B cell (primary cell): ENCODE data around the gene SEMA4C. TPM values are rescaled to one million over a fixed set of nuclear protein-coding genes. Genes with fewer than 3 reads are reported as not detected.

Experiments used
- ATAC-seq: fragments of 200-7000 bp; cut with Tn5 transposase; one replicate; pipeline ENCODE4 v1.10.0; 2021; ENCODE audit warnings: low read depth, mild to moderate bottlenecking, moderate number of reproducible peaks, moderate library complexity
- CTCF ChIA-PET: fragments of 350-600 bp; sonication (Branson Sonifier 250); formaldehyde crosslinking; loops from one replicate; lab custom pipeline; 2021; ENCODE audit warnings: antibody characterized with exemption, inconsistent platforms; lab: Charles Lee
- POLR2A ChIA-PET: fragments of 350-600 bp; sonication (Branson Sonifier 250); formaldehyde crosslinking; loops from one replicate; lab custom pipeline; 2021; ENCODE audit warnings: antibody characterized with exemption; lab: Charles Lee
- DNase-seq: peaks from one replicate; pipeline ENCODE4 v3.0.0; 2013
- H2AFZ ChIP-seq: 2 replicates; pipeline ENCODE4 v1.6.1; 2012; ENCODE audit warnings: mild to moderate bottlenecking, low read depth, low read length; ENCODE audit not compliant: insufficient read depth, poor library complexity, severe bottlenecking
- H3K27ac ChIP-seq, 2 donors: 1 replicate in 1 of 2; 2 replicates in 1 of 2; pipeline ENCODE4 v1.5.1; 2012 to 2013; ENCODE audit warnings: low read length in 2 of 2, mild to moderate bottlenecking in 2 of 2, moderate library complexity in 1 of 2
- H3K27me3 ChIP-seq, 4 experiments: fragments of 200-600 bp in 1 of 4; sonication (generic) in 1 of 4; replicated peaks in 1 of 4; 1 replicate in 2 of 4; 2 replicates in 2 of 4; pipeline versions ENCODE4 v1.6.1 to v1.7.0; 2013 to 2016; ENCODE audit warnings: low read length in 3 of 4, mild to moderate bottlenecking in 2 of 4, mixed read lengths in 1 of 4, moderate library complexity in 1 of 4; ENCODE audit not compliant: insufficient read depth in 4 of 4, control insufficient read depth in 3 of 4; ENCODE audit errors: control extremely low read depth in 1 of 4
- H3K36me3 ChIP-seq, 2 experiments: replicated peaks in 1 of 2; 1 replicate in 1 of 2; 2 replicates in 1 of 2; pipeline versions ENCODE4 v1.6.1 to v1.7.1; 2013; ENCODE audit warnings: low read length in 1 of 2; ENCODE audit not compliant: insufficient read depth in 2 of 2, control insufficient read depth in 1 of 2; ENCODE audit errors: control extremely low read depth in 1 of 2, extremely low read depth in 1 of 2
- H3K4me1 ChIP-seq, 2 donors: fragments of 200-600 bp in 1 of 2; sonication (generic) in 1 of 2; 1 replicate in 1 of 2; 2 replicates in 1 of 2; pipeline versions ENCODE4 v1.5.1 to v1.6.1; 2013 to 2017; ENCODE audit warnings: low read length in 2 of 2; ENCODE audit not compliant: control insufficient read depth in 2 of 2, insufficient read depth in 2 of 2
- H3K4me2 ChIP-seq: replicated peaks from 2 replicates; pipeline ENCODE3; 2012; ENCODE audit warnings: mild to moderate bottlenecking, low read depth, low read length; ENCODE audit not compliant: poor library complexity, severe bottlenecking
- H3K4me3 ChIP-seq, 5 experiments: fragments of 200-600 bp in 1 of 5; sonication (generic) in 1 of 5; 1 replicate in 3 of 5; 2 replicates in 2 of 5; pipeline versions ENCODE4 v1.5.1 to v1.7.0; 2011 to 2016; ENCODE audit warnings: low read length in 4 of 5, mild to moderate bottlenecking in 4 of 5, low read depth in 2 of 5, control low read depth in 1 of 5, moderate library complexity in 1 of 5; ENCODE audit not compliant: insufficient read depth in 1 of 5; ENCODE audit errors: control extremely low read depth in 1 of 5, extremely low read depth in 1 of 5
- H3K79me2 ChIP-seq: fragments of 200-600 bp; sonication (generic); one replicate; pipeline ENCODE4 v1.6.0; 2016; ENCODE audit warnings: low read length; ENCODE audit not compliant: control insufficient read depth, insufficient read depth
- H3K9ac ChIP-seq: fragments of 200-600 bp; sonication (generic); 2 replicates; pipeline ENCODE4 v1.6.1; 2017; ENCODE audit warnings: mild to moderate bottlenecking, low read length, moderate library complexity
- H3K9me3 ChIP-seq, 3 donors: one replicate each; pipeline versions ENCODE4 v1.6.1 to v1.7.1; 2013; ENCODE audit warnings: low read length in 2 of 3; ENCODE audit not compliant: control insufficient read depth in 2 of 3, insufficient read depth in 1 of 3; ENCODE audit errors: control extremely low read depth in 1 of 3
- H4K20me1 ChIP-seq: 2 replicates; pipeline ENCODE4 v1.6.0; 2012; ENCODE audit warnings: mild to moderate bottlenecking, low read length; ENCODE audit not compliant: insufficient read depth, control insufficient read depth, poor library complexity, severe bottlenecking
- H3K27ac Mint-ChIP-seq: one replicate; pipeline ENCODE4 v1.8.0; 2021; ENCODE audit warnings: mixed read lengths
- H3K27me3 Mint-ChIP-seq: one replicate; pipeline ENCODE4 v1.8.0; 2021; ENCODE audit warnings: mixed read lengths
- H3K4me1 Mint-ChIP-seq: one replicate; pipeline ENCODE4 v1.8.0; 2021; ENCODE audit warnings: mixed read lengths
- H3K4me3 Mint-ChIP-seq: one replicate; pipeline ENCODE4 v1.8.0; 2021; ENCODE audit warnings: mixed read lengths
- H3K9me3 Mint-ChIP-seq: one replicate; pipeline ENCODE4 v1.8.0; 2022; ENCODE audit warnings: mixed read lengths; ENCODE audit not compliant: insufficient read depth
- EZH2 ChIP-seq: IDR thresholded peaks from 2 replicates; pipeline ENCODE4 v1.6.1; 2012; ENCODE audit warnings: borderline replicate concordance, low read depth, mild to moderate bottlenecking, moderate library complexity, low read length; ENCODE audit not compliant: insufficient read depth, poor library complexity, severe bottlenecking
- WGBS: methylation state at CpG from one replicate; pipeline ENCODE4 v1.1.5; 2013; ENCODE audit warnings: missing lambda C conversion rate; ENCODE audit not compliant: insufficient coverage; 5-methylcytosine and 5-hydroxymethylcytosine counted together
- intact Hi-C: fragments of 100-400 bp; cut with micrococcal nuclease; formaldehyde crosslinking; loops from one replicate; pipeline ENCODE4 v1.10.0; 2022
- polyA plus RNA-seq: library from polyadenylated mRNA; depleted of rRNA; stranded (reverse); fragments of >200 nt; gene quantifications from 2 replicates; pipeline ENCODE4 v1.2.3, GENCODE V29; 2012
- total RNA-seq, 2 donors: library from RNA; stranded (reverse); fragments of 120-200 nt in 1 of 2; gene quantifications; 1 replicate in 1 of 2; 2 replicates in 1 of 2; pipeline versions ENCODE4 v1.2.3 to v1.2.4, GENCODE V29; 2013 to 2022
- TF ChIP-seq, protein P1 (sequence below): fragments of 200-600 bp; IDR thresholded peaks from one replicate; pipeline ENCODE4 v1.8.0; 2022; ENCODE audit warnings: antibody characterized with exemption, mild to moderate bottlenecking

SEMA4C gene
- total and polyA plus RNA-seq, 2 donors (not counting 1 experiment from before 2014, with no cell fraction given): 0.28 to 0.94 TPM

DNA sequence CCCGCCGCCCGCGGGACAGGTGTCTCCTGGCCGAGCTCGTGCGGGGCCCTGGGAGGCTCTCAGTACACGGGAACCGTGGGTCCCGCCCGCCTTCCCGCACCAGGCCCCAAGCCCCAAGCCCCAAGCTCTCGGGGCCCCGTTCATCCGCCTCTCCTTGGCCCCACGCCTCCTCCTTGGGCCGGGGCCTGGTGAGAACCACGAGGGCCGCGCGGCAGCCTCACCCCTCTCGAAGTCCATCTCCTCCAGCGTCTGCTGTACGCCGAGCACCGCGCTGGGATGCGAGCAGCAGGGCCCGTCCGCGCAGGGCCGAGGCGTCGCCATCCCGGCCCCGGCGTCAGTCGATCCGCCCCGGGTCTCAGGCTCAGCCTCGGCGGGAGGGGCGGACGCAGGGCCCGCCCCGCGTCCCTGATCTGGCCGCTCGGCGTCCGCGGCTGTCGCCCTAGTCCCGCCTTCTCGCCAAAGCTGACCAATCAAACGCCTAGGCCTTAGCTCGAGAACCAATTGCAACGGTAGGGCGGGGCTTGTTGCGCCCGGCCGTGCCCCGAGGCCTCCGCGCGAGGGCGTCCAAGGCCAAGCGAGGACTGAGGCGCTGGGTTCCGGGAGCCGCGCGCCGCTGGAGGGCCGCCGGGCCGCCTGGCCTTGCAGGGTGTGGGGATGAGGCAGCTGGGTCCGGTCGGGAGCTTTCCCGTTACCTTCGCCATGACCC lies 12.1 kb downstream of the SEMA4C start, which contains the start of gene ANKRD39:
Gene ANKRD39, minus strand, starts transcription at position 350 of the 706 bp plus-strand sequence. Its CDS starts 29 bp downstream, at position 321.
- Histone ChIP-seq H3K27ac (peak within 1 kb of the TSS; percentile 73 to 88), H3K4me2 (peak within 1 kb of the TSS; percentile 95), H3K36me3 (peaks cover 2 to 8% of the 10 kb centered on the region in 2 experiments), H3K9ac (peak within 1 kb of the TSS; percentile 79), H3K9me3 (no peaks in the 10 kb centered on the region), H3K79me2 (peaks cover 20% of the 10 kb centered on the region), H2AFZ (peak within 1 kb of the TSS; percentile 92), H3K4me3 (peak within 1 kb of the TSS; percentile 48 to 87 (median 73)), H3K4me1 (peaks cover 16 to 20% of the 10 kb centered on the region in 2 donors), H4K20me1 (peaks cover 6% of the 10 kb centered on the region), H3K27me3 (peaks cover 0 to 10% (median 0%) of the 10 kb centered on the region in 4 experiments)
- under 1% methylated on average over 81 of the region's 81 CpGs for WGBS
- H3K27ac Mint-ChIP-seq: peak within 1 kb of the TSS; percentile 89
- DNase-seq: peak; percentile 100
- peaks cover 17% of the 10 kb centered on the region for H3K4me1 Mint-ChIP-seq
- peak within 1 kb of the TSS; percentile 86 for H3K4me3 Mint-ChIP-seq
- ChIA-PET POLR2A (interaction anchor here (0.6 to 2.5 kb wide), 12 partner anchors 13 to 654 kb away, joined by 3 to 14 read pairs (median 4); partner anchors contain the start of genes ANKRD36 and CNNM3), CTCF (interaction anchor here (0.6 to 3.3 kb wide), 41 partner anchors 10 to 537 kb away, joined by 3 to 45 read pairs (median 5); partner anchors contain the start of genes ANKRD36, CNNM3, CNNM4 and KANSL3)
- no peaks in the 10 kb centered on the region for H3K9me3 Mint-ChIP-seq
- intact Hi-C loops: loop anchor here (1.0 to 5.0 kb wide), 8 partner anchors 12 to 321 kb away; partner anchors contain the start of genes ARID5A, CNNM3, CNNM4 and KANSL3
- ATAC-seq: peak; percentile 93
- H3K27me3 Mint-ChIP-seq: no peaks in the 10 kb centered on the region
- TF ChIP-seq, protein P1, sequence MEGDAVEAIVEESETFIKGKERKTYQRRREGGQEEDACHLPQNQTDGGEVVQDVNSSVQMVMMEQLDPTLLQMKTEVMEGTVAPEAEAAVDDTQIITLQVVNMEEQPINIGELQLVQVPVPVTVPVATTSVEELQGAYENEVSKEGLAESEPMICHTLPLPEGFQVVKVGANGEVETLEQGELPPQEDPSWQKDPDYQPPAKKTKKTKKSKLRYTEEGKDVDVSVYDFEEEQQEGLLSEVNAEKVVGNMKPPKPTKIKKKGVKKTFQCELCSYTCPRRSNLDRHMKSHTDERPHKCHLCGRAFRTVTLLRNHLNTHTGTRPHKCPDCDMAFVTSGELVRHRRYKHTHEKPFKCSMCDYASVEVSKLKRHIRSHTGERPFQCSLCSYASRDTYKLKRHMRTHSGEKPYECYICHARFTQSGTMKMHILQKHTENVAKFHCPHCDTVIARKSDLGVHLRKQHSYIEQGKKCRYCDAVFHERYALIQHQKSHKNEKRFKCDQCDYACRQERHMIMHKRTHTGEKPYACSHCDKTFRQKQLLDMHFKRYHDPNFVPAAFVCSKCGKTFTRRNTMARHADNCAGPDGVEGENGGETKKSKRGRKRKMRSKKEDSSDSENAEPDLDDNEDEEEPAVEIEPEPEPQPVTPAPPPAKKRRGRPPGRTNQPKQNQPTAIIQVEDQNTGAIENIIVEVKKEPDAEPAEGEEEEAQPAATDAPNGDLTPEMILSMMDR: peak; percentile 88
- TF ChIP-seq EZH2: no peak
